Right atrium auricular region (tissue), 2 donors: Measurements from ENCODE around the gene CCT5. TPM values are rescaled to one million over a fixed set of nuclear protein-coding genes. Genes with fewer than 3 reads are reported as not detected.
"Not testable (repeated sequence)": the region's sequence is repeated elsewhere in the genome, so short reads cannot be mapped to it uniquely, and the experiment has no call there.

Source experiments
- DNase-seq: peaks from one replicate; pipeline ENCODE4 v3.0.0-alpha.2; 2019; ENCODE audit warnings: low spot score
- H3K27ac ChIP-seq, 2 donors: fragments of 200-600 bp; sonication (generic); 1 replicate in 1 of 2; 2 replicates in 1 of 2; pipeline ENCODE4 v1.5.1; 2016 to 2019
- H3K27me3 ChIP-seq, 2 donors: fragments of 200-600 bp; sonication (generic); one replicate each; pipeline versions ENCODE4 v1.5.1 to v1.6.0; 2017 to 2019
- H3K36me3 ChIP-seq: fragments of 200-600 bp; sonication (generic); one replicate; pipeline ENCODE4 v1.5.1; 2016
- H3K4me1 ChIP-seq, 2 donors: fragments of 200-600 bp; sonication (generic); one replicate each; pipeline versions ENCODE4 v1.5.1 to v1.6.0; 2017 to 2019
- H3K4me3 ChIP-seq, 2 donors: fragments of 200-600 bp; sonication (generic); 1 replicate in 1 of 2; 2 replicates in 1 of 2; pipeline ENCODE4 v1.5.1; 2017 to 2019; ENCODE audit warnings: mild to moderate bottlenecking in 1 of 2, moderate library complexity in 1 of 2
- H3K9me3 ChIP-seq, 2 donors: fragments of 200-600 bp; sonication (generic); one replicate each; pipeline ENCODE4 v1.5.1; 2019
- total RNA-seq, 2 donors: library from RNA; depleted of rRNA; stranded (reverse); fragments of >200 nt; gene quantifications; one replicate each; pipeline ENCODE4 v1.1.0, GENCODE V29; 2016
- TF ChIP-seq, protein P1 (sequence below), 2 donors: fragments of 200-600 bp; sonication (generic); IDR thresholded peaks; one replicate each; pipeline ENCODE4 v1.5.1; 2019; ENCODE audit warnings: antibody characterized with exemption in 2 of 2

Gene CCT5
- total RNA-seq, 2 donors from 2014 or later = 88.4 to 140 TPM

DNA sequence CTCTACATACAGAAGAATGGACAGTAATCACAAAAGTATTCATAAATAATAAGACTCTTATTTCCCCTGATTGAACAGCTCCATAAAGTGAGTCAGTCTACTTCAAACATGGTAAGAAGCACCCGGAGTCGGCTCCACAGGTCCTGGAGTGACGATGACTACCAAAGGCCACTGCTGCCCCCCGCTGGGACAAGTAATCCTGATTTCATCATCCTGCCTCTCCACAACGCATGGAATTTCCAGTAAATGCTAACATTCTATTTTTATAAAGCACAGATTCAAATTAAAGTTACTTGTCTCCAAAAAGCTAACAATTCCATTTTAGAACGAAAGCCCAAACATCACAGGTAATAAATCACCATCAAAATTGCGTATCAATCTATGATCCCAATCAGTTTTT lies 16.6 kb upstream of the CCT5 start:
- DNase-seq = no peak
- Histone ChIP-seq H3K27ac (no peak overlapping the region), H3K4me3 (no peak overlapping the region), H3K36me3 (peaks cover 9% of the 10 kb centered on the region), H3K9me3 (no peaks in the 10 kb centered on the region), H3K4me1 (no peaks in the 10 kb centered on the region), H3K27me3 (no peaks in the 10 kb centered on the region)
- TF ChIP-seq, protein P1, sequence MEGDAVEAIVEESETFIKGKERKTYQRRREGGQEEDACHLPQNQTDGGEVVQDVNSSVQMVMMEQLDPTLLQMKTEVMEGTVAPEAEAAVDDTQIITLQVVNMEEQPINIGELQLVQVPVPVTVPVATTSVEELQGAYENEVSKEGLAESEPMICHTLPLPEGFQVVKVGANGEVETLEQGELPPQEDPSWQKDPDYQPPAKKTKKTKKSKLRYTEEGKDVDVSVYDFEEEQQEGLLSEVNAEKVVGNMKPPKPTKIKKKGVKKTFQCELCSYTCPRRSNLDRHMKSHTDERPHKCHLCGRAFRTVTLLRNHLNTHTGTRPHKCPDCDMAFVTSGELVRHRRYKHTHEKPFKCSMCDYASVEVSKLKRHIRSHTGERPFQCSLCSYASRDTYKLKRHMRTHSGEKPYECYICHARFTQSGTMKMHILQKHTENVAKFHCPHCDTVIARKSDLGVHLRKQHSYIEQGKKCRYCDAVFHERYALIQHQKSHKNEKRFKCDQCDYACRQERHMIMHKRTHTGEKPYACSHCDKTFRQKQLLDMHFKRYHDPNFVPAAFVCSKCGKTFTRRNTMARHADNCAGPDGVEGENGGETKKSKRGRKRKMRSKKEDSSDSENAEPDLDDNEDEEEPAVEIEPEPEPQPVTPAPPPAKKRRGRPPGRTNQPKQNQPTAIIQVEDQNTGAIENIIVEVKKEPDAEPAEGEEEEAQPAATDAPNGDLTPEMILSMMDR (IDR thresholded peaks at IDR 0.05) = peak in 1 of 2 donors; percentile 29

DNA sequence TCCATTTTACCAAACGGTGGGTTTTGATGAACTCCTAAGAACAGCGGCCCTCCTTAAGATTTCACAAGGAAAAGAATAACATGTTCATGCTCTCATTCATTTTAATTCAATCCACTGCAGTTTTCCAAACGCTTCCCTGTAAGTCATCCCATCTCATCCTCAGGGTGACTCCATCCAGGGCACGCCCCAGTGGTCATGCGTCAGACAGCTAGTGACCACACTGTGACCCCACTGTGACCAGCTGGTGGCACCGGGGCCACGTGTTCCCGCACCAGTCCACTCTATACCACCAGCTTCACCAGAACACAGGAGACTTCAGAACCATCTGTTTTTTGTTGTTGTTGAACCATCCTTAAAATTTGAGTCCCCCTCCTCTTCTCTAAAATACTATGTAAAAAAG lies 14.7 kb upstream of the CCT5 start:
- no peak for DNase-seq
- Histone ChIP-seq H3K9me3 (no peaks in the 10 kb centered on the region), H3K27me3 (no peaks in the 10 kb centered on the region), H3K4me1 (no peaks in the 10 kb centered on the region), H3K4me3 (no peak overlapping the region), H3K27ac (no peak overlapping the region), H3K36me3 (peaks cover 9% of the 10 kb centered on the region)
- TF ChIP-seq, protein P1 (IDR thresholded peaks at IDR 0.05) = no peak

DNA sequence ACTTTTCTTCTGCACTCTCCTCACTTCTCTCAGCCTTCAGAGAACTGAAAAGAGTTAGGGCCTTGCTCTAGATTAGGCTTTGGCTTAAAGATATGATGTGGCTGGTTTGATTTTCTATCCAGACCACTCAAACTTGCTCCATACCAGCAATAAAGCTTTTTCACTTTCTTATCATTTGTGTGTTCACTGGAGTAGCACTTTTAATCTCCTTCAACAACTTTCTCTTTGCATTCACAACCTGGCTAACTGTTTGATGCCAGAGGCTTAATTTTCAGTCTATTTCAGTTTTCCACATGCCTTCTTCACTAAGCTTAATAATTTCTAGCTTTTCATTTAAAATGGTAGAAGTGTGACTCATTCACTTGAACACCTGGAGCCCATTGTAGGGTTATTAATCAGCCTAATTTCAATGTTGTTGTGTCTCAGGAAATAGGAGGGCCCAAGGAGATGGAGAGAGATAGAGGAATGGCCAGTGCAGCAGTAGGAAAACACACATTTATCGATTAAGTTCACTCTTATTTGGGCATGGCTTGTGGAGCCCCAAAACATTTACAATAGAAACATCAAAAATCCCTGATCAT lies 6.3 kb upstream of the CCT5 start:
- no peak for DNase-seq
- no peaks in the 10 kb centered on the region for H3K27me3 ChIP-seq
- H3K36me3 ChIP-seq = no peaks in the 10 kb centered on the region
- no peak overlapping the region for H3K27ac ChIP-seq
- H3K4me3 ChIP-seq = no peak overlapping the region
- TF ChIP-seq, protein P1 (IDR thresholded peaks at IDR 0.05) = no peak
- peaks cover 0 to 5% of the 10 kb centered on the region in 2 donors for H3K4me1 ChIP-seq
- no peaks in the 10 kb centered on the region for H3K9me3 ChIP-seq

DNA sequence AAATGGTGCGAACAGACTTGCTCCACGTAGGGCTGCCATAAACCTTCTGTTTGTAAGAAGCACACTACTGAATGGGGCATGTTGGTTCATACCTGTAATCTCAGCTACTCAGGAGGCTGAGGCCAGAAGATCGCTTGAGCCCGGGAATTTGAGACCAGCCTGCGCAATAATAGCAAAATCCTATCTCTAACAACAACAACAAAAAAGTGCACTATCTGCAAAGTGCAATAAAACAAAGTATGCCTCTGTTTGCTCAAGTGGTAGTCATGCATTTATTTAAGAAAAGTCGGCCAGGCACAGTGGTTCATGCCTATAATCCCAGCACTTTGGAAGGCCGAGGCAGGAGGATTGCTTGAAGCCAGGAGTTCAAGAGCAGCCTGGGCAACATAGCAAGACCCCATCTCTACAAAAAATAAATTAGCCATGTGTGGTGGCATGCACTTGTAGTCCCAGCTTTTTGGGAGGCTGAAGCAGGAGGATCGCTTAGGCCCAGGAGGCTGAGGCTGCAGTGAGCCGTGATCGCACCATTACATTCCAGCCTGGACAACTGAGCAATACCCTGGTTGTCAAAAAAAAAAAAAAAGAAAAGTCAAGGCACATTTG lies 5.6 kb upstream of the CCT5 start:
- Histone ChIP-seq H3K4me3 (no peak overlapping the region), H3K9me3 (no peaks in the 10 kb centered on the region), H3K4me1 (peaks cover 0 to 8% of the 10 kb centered on the region in 2 donors), H3K27ac (no peak overlapping the region), H3K27me3 (no peaks in the 10 kb centered on the region), H3K36me3 (no peaks in the 10 kb centered on the region)
- DNase-seq = no peak
- TF ChIP-seq, protein P1 (IDR thresholded peaks at IDR 0.05) = no peak

DNA sequence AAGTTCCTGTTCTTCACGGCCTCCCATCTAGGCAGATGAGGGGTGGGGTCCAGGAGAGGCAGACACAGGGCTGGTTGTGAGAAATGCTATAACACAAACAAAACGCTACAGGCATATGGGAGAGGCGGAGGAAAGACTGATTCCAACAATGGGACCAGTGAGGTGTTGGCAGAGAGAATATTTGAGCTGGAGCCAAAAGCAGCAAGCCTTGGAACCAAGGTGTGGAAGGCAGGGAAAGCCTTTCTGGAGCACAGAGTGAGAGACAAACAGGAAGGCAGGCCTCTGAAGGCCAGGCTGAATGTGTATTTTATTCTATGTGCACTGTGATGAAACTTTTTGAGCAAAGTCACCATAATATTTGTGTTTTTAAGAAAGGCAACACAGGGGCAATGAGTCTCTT lies 3.3 kb upstream of the CCT5 start:
- Histone ChIP-seq H3K27me3 (no peaks in the 10 kb centered on the region), H3K27ac (no peak overlapping the region), H3K36me3 (no peaks in the 10 kb centered on the region), H3K4me3 (no peak overlapping the region), H3K4me1 (peaks cover 0 to 21% of the 10 kb centered on the region in 2 donors), H3K9me3 (no peaks in the 10 kb centered on the region)
- TF ChIP-seq, protein P1 (IDR thresholded peaks at IDR 0.05) = no peak
- DNase-seq = no peak

DNA sequence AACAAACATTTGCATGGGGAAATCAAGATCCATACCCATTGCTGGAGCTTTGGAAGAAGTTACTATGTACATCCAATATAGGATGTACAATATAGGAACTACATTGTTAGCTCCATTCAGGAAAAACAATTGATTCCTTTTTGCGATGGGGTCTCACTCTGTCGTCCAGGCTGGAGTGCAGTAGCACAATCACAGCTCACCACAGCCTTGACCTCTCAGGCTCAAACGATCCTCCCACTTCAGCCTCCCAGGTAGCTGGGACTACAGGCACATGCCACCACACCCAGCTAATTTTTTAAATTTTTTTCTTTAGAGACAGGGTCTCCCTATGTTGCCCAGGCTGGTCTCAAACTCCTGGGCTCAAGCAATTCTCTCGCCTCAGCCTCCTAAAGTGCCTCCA lies 2.9 kb upstream of the CCT5 start:
- not testable (repeated sequence) for H3K36me3 ChIP-seq, H3K27me3 ChIP-seq, DNase-seq, H3K9me3 ChIP-seq, H3K27ac ChIP-seq, H3K4me3 ChIP-seq
- H3K4me1 ChIP-seq = peaks cover 0 to 25% of the 10 kb centered on the region in 2 donors
